ENCODE measurements around the gene RLN3. TPM values are rescaled to one million over a fixed set of nuclear protein-coding genes. Genes with fewer than 3 reads are reported as not detected.

Gene RLN3
- total and polyA plus RNA-seq, 10 of the 15 experiments (the other 5 are each of a cell fraction or from before 2014, with no cell fraction given): not detected

- TF ChIP-seq IRF3 (IDR thresholded peaks at IDR 0.05) (no peak), IRF4 (IDR thresholded peaks at IDR 0.05; ENCODE audit: low read depth, low read length) (no peak), CHD1 (IDR thresholded peaks at IDR 0.05; ENCODE audit: low read depth, low read length) (no peak), SKIL (IDR thresholded peaks at IDR 0.05; ENCODE audit: low read depth, poor library complexity, severe bottlenecking) (peak; percentile 88), CBFB (IDR thresholded peaks at IDR 0.05; ENCODE audit: low read depth) (peak; percentile 69; the same call in 1 of the 2 replicates), TCF7 (IDR thresholded peaks at IDR 0.05; ENCODE audit: borderline replicate concordance) (no peak), NR2C1 (IDR thresholded peaks at IDR 0.05) (no peak), CBX5 (IDR thresholded peaks at IDR 0.05; ENCODE audit: low read depth) (no peak), ZNF207 (IDR thresholded peaks at IDR 0.05; ENCODE audit: borderline replicate concordance) (no peak), DPF2 (IDR thresholded peaks at IDR 0.05) (peak; percentile 85), ATF7 (IDR thresholded peaks at IDR 0.05; ENCODE audit: low read depth) (peak; percentile 88), KDM1A (IDR thresholded peaks at IDR 0.05; ENCODE audit: borderline replicate concordance) (no peak), BHLHE40 (IDR thresholded peaks at IDR 0.05; ENCODE audit: borderline replicate concordance in 1 of 2, low read depth in 2 of 2, low read length in 1 of 2) (peak; percentile 76 to 80), BRCA1 (IDR thresholded peaks at IDR 0.05; ENCODE audit: low read depth, low read length) (no peak), IKZF1 (conservative IDR thresholded peaks at IDR 0.05) (peak; percentile 90), ZNF217 (IDR thresholded peaks at IDR 0.05) (peak; percentile 81), USF1 (IDR thresholded peaks at IDR 0.05; ENCODE audit: borderline replicate concordance, extremely low read length, insufficient read depth, low read depth, low read length) (no peak), SUPT20H (IDR thresholded peaks at IDR 0.05; ENCODE audit: borderline replicate concordance, control insufficient read depth, low read depth, low read length) (no peak), BCL11A (IDR thresholded peaks at IDR 0.05; ENCODE audit: low read depth, low read length) (no peak), ZNF274 (IDR thresholded peaks at IDR 0.05; ENCODE audit: insufficient read depth, insufficient read length) (no peak)
- TF ChIP-seq, protein P1, sequence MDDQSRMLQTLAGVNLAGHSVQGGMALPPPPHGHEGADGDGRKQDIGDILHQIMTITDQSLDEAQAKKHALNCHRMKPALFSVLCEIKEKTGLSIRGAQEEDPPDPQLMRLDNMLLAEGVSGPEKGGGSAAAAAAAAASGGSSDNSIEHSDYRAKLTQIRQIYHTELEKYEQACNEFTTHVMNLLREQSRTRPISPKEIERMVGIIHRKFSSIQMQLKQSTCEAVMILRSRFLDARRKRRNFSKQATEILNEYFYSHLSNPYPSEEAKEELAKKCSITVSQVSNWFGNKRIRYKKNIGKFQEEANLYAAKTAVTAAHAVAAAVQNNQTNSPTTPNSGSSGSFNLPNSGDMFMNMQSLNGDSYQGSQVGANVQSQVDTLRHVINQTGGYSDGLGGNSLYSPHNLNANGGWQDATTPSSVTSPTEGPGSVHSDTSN (IDR thresholded peaks at IDR 0.05; ENCODE audit: insufficient replicate concordance, low read depth, low read length): no peak
- TF ChIP-seq, protein P2, sequence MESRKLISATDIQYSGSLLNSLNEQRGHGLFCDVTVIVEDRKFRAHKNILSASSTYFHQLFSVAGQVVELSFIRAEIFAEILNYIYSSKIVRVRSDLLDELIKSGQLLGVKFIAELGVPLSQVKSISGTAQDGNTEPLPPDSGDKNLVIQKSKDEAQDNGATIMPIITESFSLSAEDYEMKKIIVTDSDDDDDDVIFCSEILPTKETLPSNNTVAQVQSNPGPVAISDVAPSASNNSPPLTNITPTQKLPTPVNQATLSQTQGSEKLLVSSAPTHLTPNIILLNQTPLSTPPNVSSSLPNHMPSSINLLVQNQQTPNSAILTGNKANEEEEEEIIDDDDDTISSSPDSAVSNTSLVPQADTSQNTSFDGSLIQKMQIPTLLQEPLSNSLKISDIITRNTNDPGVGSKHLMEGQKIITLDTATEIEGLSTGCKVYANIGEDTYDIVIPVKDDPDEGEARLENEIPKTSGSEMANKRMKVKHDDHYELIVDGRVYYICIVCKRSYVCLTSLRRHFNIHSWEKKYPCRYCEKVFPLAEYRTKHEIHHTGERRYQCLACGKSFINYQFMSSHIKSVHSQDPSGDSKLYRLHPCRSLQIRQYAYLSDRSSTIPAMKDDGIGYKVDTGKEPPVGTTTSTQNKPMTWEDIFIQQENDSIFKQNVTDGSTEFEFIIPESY (IDR thresholded peaks at IDR 0.05): no peak
- TF ChIP-seq, protein P3, sequence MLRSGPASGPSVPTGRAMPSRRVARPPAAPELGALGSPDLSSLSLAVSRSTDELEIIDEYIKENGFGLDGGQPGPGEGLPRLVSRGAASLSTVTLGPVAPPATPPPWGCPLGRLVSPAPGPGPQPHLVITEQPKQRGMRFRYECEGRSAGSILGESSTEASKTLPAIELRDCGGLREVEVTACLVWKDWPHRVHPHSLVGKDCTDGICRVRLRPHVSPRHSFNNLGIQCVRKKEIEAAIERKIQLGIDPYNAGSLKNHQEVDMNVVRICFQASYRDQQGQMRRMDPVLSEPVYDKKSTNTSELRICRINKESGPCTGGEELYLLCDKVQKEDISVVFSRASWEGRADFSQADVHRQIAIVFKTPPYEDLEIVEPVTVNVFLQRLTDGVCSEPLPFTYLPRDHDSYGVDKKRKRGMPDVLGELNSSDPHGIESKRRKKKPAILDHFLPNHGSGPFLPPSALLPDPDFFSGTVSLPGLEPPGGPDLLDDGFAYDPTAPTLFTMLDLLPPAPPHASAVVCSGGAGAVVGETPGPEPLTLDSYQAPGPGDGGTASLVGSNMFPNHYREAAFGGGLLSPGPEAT (IDR thresholded peaks at IDR 0.05; ENCODE audit: low read depth): peak; percentile 93
Measured at GRCh38 chr19:14015524-14016035, 12.4 kb upstream of the RLN3 start (continued).
